ENCODE results near the gene SIGLEC9. TPM values are rescaled to one million over a fixed set of nuclear protein-coding genes. Genes with fewer than 3 reads are reported as not detected.

SIGLEC9 gene
- total RNA-seq, 1 experiment from 2014 or later = not detected

DNA sequence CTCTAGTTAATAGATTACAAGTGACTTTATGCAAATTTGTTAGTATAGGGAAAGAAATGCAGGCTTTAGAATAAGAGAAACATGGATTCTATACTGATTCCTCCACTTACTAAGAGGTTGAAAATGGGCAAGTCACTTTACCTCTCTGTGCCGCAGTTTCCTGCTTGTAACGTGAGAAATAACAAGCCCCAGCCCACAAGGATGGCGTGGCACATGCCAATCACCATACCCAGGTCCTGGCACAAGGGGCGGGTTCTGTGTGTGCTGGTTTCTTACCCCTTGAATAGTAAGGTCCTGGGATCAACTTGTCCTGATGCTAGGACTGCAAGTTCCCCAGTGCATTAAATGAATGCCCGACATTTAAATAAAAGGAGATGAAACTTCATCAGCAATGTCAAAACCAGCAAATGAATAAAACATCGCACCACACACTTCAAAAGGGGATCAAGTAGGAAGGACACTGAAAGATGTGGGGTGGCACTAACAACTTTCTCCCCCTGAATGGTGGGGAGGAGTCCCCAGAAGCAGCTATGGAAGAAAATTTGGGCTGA, 7.9 kb upstream of the SIGLEC9 start:
- H3K27ac ChIP-seq (ENCODE audit: low read depth, low read length) = no peak overlapping the region
- no peak overlapping the region for H3K9ac ChIP-seq (ENCODE audit: low read length)
- BruUV-seq (replicated peaks) = no TSS peak
- DNase-seq (ENCODE audit: low read depth, low spot score) (no peak), ATAC-seq (no peak)
- no peaks in the 10 kb centered on the region for H3K36me3 ChIP-seq (ENCODE audit: control insufficient read depth in 1 of 2, insufficient read depth in 2 of 2, low read length in 2 of 2)
- ChIA-PET RAD21 (ENCODE audit: low non-redundant PET in 1 of 2, low total read pairs in 2 of 2, uncharacterized antibody in 2 of 2, unreplicated experiment in 2 of 2) (no interaction called here), POLR2A (no interaction called here), CTCF (no interaction called here)
- no peak for TF ChIP-seq YY1 (IDR thresholded peaks at IDR 0.05; ENCODE audit: extremely low read depth, insufficient replicate concordance, low read depth, low read length)
- TF ChIP-seq, protein P1, sequence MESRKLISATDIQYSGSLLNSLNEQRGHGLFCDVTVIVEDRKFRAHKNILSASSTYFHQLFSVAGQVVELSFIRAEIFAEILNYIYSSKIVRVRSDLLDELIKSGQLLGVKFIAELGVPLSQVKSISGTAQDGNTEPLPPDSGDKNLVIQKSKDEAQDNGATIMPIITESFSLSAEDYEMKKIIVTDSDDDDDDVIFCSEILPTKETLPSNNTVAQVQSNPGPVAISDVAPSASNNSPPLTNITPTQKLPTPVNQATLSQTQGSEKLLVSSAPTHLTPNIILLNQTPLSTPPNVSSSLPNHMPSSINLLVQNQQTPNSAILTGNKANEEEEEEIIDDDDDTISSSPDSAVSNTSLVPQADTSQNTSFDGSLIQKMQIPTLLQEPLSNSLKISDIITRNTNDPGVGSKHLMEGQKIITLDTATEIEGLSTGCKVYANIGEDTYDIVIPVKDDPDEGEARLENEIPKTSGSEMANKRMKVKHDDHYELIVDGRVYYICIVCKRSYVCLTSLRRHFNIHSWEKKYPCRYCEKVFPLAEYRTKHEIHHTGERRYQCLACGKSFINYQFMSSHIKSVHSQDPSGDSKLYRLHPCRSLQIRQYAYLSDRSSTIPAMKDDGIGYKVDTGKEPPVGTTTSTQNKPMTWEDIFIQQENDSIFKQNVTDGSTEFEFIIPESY (IDR thresholded peaks at IDR 0.05; ENCODE audit: extremely low read depth, insufficient replicate concordance, low read length) = no peak
- no peak for TF ChIP-seq ZNF274 (IDR thresholded peaks at IDR 0.05; ENCODE audit: low read depth, low read length)
- no peak for TF ChIP-seq ZFX (IDR thresholded peaks at IDR 0.05)
- no peak for TF ChIP-seq SRF (IDR thresholded peaks at IDR 0.05; ENCODE audit: low read depth)
- TF ChIP-seq CBX3 (IDR thresholded peaks at IDR 0.05; ENCODE audit: low read depth) = no peak
- TF ChIP-seq SP1 (IDR thresholded peaks at IDR 0.05; ENCODE audit: low read depth) = no peak
- no peak for TF ChIP-seq RAD21 (IDR thresholded peaks at IDR 0.05; ENCODE audit: low read depth)
- TF ChIP-seq, protein P2, sequence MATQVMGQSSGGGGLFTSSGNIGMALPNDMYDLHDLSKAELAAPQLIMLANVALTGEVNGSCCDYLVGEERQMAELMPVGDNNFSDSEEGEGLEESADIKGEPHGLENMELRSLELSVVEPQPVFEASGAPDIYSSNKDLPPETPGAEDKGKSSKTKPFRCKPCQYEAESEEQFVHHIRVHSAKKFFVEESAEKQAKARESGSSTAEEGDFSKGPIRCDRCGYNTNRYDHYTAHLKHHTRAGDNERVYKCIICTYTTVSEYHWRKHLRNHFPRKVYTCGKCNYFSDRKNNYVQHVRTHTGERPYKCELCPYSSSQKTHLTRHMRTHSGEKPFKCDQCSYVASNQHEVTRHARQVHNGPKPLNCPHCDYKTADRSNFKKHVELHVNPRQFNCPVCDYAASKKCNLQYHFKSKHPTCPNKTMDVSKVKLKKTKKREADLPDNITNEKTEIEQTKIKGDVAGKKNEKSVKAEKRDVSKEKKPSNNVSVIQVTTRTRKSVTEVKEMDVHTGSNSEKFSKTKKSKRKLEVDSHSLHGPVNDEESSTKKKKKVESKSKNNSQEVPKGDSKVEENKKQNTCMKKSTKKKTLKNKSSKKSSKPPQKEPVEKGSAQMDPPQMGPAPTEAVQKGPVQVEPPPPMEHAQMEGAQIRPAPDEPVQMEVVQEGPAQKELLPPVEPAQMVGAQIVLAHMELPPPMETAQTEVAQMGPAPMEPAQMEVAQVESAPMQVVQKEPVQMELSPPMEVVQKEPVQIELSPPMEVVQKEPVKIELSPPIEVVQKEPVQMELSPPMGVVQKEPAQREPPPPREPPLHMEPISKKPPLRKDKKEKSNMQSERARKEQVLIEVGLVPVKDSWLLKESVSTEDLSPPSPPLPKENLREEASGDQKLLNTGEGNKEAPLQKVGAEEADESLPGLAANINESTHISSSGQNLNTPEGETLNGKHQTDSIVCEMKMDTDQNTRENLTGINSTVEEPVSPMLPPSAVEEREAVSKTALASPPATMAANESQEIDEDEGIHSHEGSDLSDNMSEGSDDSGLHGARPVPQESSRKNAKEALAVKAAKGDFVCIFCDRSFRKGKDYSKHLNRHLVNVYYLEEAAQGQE (IDR thresholded peaks at IDR 0.05; ENCODE audit: low read depth) = no peak
- TF ChIP-seq EZH2phosphoT487 (IDR thresholded peaks at IDR 0.05; ENCODE audit: borderline replicate concordance) = no peak
- no peak for TF ChIP-seq ELF1 (IDR thresholded peaks at IDR 0.05; ENCODE audit: borderline replicate concordance, low read depth)
- TF ChIP-seq SIN3A (IDR thresholded peaks at IDR 0.05; ENCODE audit: low read depth) = no peak
- TF ChIP-seq CEBPB (IDR thresholded peaks at IDR 0.05; ENCODE audit: low read depth) = no peak
- TF ChIP-seq, protein P3, sequence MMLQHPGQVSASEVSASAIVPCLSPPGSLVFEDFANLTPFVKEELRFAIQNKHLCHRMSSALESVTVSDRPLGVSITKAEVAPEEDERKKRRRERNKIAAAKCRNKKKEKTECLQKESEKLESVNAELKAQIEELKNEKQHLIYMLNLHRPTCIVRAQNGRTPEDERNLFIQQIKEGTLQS (IDR thresholded peaks at IDR 0.05) = no peak
- TF ChIP-seq POLR2AphosphoS5 (IDR thresholded peaks at IDR 0.05; ENCODE audit: low read depth, low read length) = no peak
- H3K4me1 ChIP-seq (ENCODE audit: control insufficient read depth in 1 of 2, insufficient read depth in 2 of 2, low read length in 2 of 2) = peaks cover 0 to 8% of the 10 kb centered on the region in 2 experiments; a peak in 1 of 4 replicates
- no peaks in the 10 kb centered on the region; the same call in 1 of the 2 replicates for H3K27me3 ChIP-seq (ENCODE audit: insufficient read depth, low read length)
- H3K79me2 ChIP-seq (ENCODE audit: insufficient read depth, low read length) = no peaks in the 10 kb centered on the region
- H2AFZ ChIP-seq (ENCODE audit: low read depth, low read length, poor library complexity, severe bottlenecking) = no peak overlapping the region
- H3K4me3 ChIP-seq (replicated peaks in 1 of 2; ENCODE audit: low read depth in 1 of 2, low read length in 2 of 2) = no peak overlapping the region
- no peak overlapping the region for H3K4me2 ChIP-seq (ENCODE audit: low read length)
- H3K9me3 ChIP-seq (ENCODE audit: control insufficient read depth in 1 of 2, insufficient read depth in 1 of 2, low read depth in 1 of 2, low read length in 2 of 2) = no peaks in the 10 kb centered on the region
- H3K9me2 ChIP-seq (ENCODE audit: insufficient read depth) = no peaks in the 10 kb centered on the region
- H4K20me1 ChIP-seq (ENCODE audit: insufficient read depth) = no peaks in the 10 kb centered on the region
- intact Hi-C loops (cut with micrococcal nuclease) = no loop called here

Measured in HCT116 (cell line).